H4 (cell line): ENCODE measurements around the gene DHCR7. TPM values are rescaled to one million over a fixed set of nuclear protein-coding genes. Genes with fewer than 3 reads are reported as not detected.

Experiments
- DNase-seq: peaks from one replicate; pipeline ENCODE4 v3.0.0-alpha.2; 2015; ENCODE audit warnings: low spot score
- total RNA-seq: library from RNA; depleted of rRNA; stranded (reverse); fragments of >200 nt; shearing (Covaris generic); gene quantifications from 2 replicates; pipeline ENCODE4 v1.2.3, GENCODE V29; 2014

Gene DHCR7
- total RNA-seq, 1 experiment from 2014 or later, result 47.4 TPM

- no peak for DNase-seq
Measured at GRCh38 chr11:71410363-71410966, 37.7 kb downstream of the DHCR7 start.

- no peak for DNase-seq
Measured at GRCh38 chr11:71408826-71409225, 39.4 kb downstream of the DHCR7 start.

GRCh38 chr11:71407356-71407755 lies 40.8 kb downstream of the DHCR7 start:
- no peak for DNase-seq

- no peak for DNase-seq
Measured at GRCh38 chr11:71406681-71407080, 41.5 kb downstream of the DHCR7 start.

- DNase-seq, result no peak
Measured at GRCh38 chr11:71404209-71404608, 44.0 kb downstream of the DHCR7 start.

- DNase-seq, result no peak
Measured at GRCh38 chr11:71402878-71403277, 45.3 kb downstream of the DHCR7 start.

- DNase-seq, result no peak
Measured at GRCh38 chr11:71400216-71400615, 48.0 kb downstream of the DHCR7 start.

- DNase-seq, result no peak
Measured at GRCh38 chr11:71399341-71399740, 48.9 kb downstream of the DHCR7 start.

GRCh38 chr11:71397961-71398360 lies 50.2 kb downstream of the DHCR7 start:
- no peak for DNase-seq

GRCh38 chr11:71397331-71397860 lies 50.8 kb downstream of the DHCR7 start:
- no peak for DNase-seq

GRCh38 chr11:71396548-71397123 lies 51.6 kb downstream of the DHCR7 start:
- no peak for DNase-seq

- no peak for DNase-seq
Measured at GRCh38 chr11:71395774-71396173, 52.4 kb downstream of the DHCR7 start.

GRCh38 chr11:71395263-71395560 lies 53.0 kb downstream of the DHCR7 start:
- DNase-seq, result no peak

GRCh38 chr11:71393283-71393682 lies 54.9 kb downstream of the DHCR7 start:
- DNase-seq, result no peak

GRCh38 chr11:71391796-71392195 lies 56.4 kb downstream of the DHCR7 start:
- DNase-seq, result no peak

- DNase-seq, result no peak
Measured at GRCh38 chr11:71391352-71391751, 56.8 kb downstream of the DHCR7 start.

- no peak for DNase-seq
Measured at GRCh38 chr11:71388637-71389235, 59.5 kb downstream of the DHCR7 start.

GRCh38 chr11:71387784-71388636 lies 60.2 kb downstream of the DHCR7 start:
- no peak for DNase-seq

- no peak for DNase-seq
Measured at GRCh38 chr11:71387200-71387599, 61.0 kb downstream of the DHCR7 start.

GRCh38 chr11:71386202-71386601 lies 62.0 kb downstream of the DHCR7 start:
- no peak for DNase-seq

GRCh38 chr11:71385091-71385490 lies 63.1 kb downstream of the DHCR7 start:
- no peak for DNase-seq

- DNase-seq, result no peak
Measured at GRCh38 chr11:71384561-71384960, 63.6 kb downstream of the DHCR7 start.
